GM18499 (cell line): ENCODE measurements around the gene ITGAV.
A peak's percentile ranks its signal among the peaks of the same experiment; 100 is the strongest.

Experiments
- ATAC-seq: cut with Tn5 transposase; IDR thresholded peaks from one replicate; pipeline ENCODE4 v1.9.1; 2021; ENCODE audit warnings: moderate number of reproducible peaks; ENCODE audit not compliant: insufficient read depth, unreplicated experiment

ITGAV gene

DNA sequence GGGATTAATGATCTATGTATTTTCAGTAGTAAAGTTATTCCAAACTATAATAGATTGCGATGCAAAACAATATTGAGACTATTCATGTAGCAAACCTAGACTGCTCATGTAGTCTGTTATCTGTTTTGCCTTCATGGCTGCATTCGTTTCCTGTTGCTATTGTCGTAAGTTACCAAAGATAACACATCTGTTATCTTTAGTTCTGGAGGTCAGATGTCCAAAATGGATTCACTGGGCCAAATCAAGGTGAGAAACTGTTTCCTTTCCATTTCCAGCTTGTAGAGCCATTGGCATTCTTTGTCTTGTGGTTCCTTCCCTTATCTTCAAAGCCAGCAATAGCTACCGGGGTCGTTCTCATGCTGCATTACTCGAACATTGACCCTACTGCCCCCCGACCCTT, 20.9 kb downstream of the ITGAV start:
- ATAC-seq: no peak

- no peak for ATAC-seq
These were observed 21.7 kb downstream of the ITGAV start for GRCh38 chr2:186611526-186611925.

GRCh38 chr2:186612026-186612425, 22.2 kb downstream of the ITGAV start:
- no peak for ATAC-seq

DNA sequence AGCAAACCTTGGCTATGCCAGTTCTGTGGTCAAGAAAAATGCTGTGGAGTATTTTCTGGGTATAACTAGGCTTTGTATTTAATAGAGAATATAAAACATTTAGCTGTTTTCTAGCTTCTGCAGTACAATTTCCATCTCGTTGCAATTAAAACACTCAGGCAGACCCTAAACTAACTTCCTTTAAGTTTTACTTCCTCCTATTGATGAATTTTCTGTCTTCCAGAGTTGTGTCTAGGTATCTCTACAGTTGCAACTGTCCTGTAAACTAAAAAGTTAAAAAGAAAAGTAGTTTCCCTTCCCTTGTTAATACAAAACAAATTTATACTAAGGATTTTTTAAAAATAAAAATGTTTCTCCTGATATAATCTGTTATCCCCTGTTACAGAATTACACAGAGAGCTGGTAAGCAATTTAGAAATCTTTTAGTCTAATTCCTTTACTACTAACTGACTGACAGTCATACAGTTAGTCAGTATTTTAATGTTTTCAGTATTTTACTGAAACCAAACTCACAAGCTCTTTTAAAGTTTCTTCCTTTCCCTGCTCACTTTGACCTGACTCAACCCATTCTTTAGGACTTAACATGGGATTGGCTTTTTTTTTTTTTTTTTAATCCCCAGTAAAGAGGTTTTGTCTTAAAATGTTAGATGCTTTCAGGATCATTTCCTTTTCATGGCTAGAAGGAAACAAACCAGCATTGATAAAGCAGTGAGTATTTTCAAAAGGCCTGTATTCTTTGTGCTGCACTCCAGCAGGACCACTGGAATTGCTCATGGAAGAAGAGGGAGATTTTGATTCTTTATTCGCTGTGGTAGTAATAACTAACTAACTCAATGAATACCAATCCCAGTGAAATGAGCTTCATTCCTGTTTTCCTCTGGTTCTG, 22.9 kb downstream of the ITGAV start:
- no peak for ATAC-seq

DNA sequence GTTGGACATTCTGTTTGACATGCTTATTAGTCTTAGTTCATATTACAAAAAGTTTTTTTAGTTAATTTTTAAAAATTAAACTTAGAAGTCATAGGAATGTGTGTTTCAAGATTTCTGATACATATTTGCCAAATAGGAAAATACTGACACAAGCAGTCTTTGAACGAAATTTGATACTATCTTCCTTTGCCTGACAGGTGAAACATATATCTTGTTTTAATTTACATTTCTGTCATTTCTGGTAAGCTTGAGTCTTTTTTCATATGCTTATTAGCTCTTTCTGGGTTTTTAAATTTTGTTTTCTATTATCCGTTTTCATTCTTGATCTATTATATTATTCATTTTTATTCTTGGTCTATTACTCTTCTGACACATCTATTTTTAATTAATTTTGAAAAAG, 24.5 kb downstream of the ITGAV start:
- no peak for ATAC-seq

GRCh38 chr2:186617148-186617547, 27.3 kb downstream of the ITGAV start:
- ATAC-seq: no peak

DNA sequence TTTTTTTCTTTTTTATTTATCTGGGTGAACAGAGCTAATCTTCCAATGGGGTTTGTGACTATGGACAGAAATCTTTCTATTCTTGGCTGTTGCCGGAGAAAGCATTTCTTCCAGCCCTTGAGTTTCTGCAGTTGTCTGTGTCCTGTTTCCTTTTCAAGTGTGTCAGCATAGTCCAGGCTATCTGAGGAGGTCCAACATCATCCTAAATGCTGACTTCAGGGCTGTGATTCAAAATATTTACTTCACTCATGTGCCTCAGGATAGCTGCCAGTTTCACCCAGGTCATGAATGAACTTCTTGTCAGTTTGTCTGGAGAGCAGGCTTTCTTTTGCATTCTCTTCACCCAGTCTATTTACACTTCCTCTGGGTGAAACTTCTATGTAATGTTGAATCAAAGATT, 27.9 kb downstream of the ITGAV start:
- no peak for ATAC-seq

GRCh38 chr2:186618696-186619095, 28.8 kb downstream of the ITGAV start:
- ATAC-seq: no peak

DNA sequence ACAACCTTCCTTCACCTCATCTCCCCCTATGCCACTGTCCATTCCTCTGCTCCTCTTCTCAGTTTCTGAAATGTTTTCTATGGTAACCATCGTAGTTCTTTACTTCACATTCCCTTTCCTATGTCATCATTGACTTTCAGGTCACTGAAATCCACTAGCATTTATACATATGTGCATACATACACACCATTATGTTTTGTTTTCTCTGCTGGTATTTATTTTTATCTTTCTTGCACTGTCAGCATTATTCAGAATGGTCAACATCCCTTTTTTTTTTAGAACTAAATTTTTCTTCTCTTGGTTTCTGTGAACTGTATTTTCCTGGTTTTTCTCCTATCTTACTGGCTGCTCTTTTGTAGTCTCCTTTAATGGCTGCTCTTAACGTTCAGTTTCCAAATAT, 33.2 kb downstream of the ITGAV start:
- no peak for ATAC-seq

DNA sequence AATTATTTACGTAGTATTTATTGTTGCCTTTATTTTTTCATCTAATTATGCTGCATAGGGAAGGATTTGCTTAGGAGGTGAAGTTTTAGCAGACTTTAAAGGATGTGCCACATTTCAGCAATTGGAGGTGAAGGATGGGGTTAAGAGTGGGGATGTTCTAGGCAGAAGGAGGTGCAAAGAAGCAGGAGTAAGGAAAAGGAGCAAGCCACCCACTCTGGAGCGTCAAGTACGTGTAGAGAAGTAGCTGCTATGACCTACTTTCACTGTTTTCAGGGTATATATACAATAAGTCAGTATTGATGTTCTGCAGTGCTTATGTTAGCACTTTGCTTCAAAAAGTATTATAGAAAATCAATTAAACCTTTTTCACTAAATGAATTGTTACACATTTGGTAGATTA, 34.4 kb downstream of the ITGAV start:
- no peak for ATAC-seq

DNA sequence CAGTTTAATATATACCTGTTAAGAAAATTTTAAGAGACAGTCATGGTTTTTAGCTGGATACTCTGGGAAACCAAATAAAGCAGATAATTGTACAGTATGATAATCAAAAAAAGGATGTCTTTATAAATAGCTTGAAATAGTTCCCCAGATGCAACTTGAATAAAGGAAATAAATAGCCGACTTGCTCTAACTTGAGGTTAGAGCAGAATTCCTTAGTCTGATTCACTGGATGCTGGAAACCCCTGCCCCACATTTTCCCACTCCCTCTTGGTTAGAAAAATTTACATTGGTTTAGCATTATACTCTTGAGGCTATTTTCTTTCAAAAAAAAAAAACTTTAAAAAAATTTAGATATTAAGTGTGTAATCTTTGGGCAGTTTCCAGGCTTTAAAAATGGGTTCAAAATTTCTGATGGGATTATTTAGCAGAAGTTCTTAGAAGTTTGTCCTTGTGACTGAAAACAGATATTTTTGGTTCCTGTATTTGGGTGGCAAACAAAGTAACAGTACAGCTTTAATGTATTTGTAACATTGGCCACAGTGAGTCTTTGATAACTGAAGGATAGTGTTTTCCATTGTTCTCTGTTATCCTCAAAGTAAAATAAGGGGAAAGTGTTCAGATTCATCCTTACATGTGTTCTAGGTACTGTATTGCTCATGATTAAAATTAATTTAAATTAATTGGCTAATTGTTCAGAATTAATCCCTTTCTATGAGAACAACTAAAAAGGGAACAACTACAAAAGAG, 39.6 kb downstream of the ITGAV start:
- no peak for ATAC-seq

- ATAC-seq: no peak
These were observed 42.6 kb downstream of the ITGAV start for GRCh38 chr2:186632417-186632816.

DNA sequence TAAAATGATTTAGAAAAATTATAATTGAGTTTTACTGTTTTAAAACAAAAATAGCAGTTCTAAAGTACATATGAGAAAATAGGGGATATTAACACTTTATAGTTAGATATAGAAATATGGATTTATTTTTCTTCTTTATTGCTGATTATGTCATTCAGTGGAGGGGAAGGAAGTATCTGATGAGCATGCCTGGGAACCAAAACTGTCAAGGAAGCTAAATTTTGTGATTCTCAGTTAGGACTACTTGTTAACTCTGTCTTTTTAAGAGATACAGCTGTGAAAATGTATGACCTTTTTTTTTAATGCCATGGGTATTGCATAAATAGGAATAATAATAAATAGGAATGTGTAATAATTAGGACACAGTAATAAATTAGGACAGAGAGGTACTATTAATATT, 44.8 kb downstream of the ITGAV start:
- no peak for ATAC-seq

DNA sequence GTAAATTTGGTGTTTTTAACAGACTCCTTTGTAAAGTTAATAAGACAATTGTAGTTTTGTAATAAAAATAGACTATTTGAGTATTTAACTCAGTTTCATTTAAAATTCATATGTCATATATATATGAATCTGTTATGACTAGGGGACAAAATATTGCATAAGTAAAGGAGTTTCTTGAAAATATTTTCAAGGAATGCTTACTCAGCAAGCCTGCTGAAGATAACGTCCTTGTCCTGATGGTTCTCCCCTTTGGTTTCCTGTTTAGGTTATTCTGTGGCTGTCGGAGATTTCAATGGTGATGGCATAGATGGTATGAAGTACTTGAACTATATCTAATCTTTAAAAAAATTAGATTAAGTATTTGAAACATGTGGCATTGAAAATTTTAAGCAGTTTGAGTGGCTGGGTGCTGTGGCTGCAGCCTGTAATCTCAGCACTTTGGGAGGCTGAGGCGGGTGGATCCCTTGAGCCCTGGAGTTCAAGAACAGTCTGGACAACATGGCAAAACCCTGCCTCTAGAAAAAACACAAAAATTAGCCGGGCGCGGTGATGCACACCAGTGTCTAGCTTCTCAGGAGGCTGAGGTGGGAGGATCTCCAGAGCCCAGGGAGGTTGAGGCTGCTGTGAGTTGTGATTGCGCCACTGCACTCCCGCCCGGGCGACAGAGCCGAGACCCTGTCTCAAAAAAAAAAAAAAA, 47.1 kb downstream of the ITGAV start:
- ATAC-seq: no peak

DNA sequence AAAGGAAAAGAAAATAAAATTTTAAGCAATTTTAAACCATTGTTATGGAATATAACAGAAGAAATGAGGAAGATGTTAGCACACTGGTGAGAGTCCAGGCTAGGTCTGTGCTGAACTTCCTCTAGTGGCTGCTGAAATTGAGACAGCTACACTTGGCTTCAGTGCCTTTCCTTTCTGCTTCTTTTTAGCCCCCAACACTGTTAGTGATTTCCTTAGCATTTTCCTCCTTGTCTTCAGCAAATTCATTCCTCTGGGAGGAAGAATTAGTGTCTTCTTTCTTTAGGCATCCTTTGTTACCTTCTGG, 47.6 kb downstream of the ITGAV start:
- no peak for ATAC-seq

DNA sequence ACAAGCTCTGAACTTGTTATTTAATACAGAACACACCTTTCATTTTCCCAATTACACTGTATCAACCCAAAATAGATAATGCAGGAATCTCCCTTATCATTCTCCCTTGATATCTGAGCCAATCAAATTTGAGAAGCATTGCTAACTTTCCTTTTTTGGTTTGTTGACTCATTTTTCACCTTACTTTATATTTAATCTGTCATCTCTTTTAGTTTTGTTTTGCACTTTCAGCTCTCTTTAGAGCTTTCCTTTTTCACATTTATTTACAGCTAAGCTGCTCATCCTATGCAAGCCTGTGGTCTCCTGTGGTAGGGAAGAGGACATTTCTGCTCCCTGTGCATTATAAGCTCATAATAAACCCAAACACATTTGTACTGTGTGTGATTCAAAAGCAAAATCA, 50.1 kb downstream of the ITGAV start:
- peak; percentile 67 for ATAC-seq

GRCh38 chr2:186641132-186641806, 51.4 kb downstream of the ITGAV start:
- ATAC-seq: peak; percentile 5

- ATAC-seq: peak; percentile 69
These were observed 52.0 kb downstream of the ITGAV start for GRCh38 chr2:186641807-186642321.

DNA sequence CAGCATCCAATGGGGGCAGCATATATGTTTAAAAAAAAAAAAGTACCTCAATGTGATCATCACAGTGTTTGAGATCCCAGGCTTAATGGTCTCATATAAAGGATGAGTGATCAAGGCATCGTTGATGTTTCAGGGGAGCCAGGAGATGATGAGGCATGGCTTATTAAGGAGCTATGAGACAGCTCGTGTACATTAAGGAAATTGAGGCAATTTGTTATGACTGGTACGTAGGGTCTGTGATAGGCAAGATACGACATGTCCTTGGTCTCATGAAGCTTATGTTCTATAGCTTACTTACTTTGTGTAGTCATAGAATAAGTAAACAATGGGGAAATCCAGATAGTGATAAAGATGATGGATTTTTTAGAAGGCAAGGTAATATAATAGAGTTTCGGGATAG, 54.9 kb downstream of the ITGAV start:
- no peak for ATAC-seq

- ATAC-seq: no peak
These were observed 56.1 kb downstream of the ITGAV start for GRCh38 chr2:186645999-186646398.
